Right lobe of liver (tissue), 4 donors: ENCODE results near the gene PTPRK.

ENCODE experiments used
- CTCF ChIP-seq, 4 donors: fragments of 200-600 bp in 3 of 4; fragments of 450-650 bp in 1 of 4; IDR thresholded peaks; one replicate each; pipeline versions ENCODE4 v1.5.1 to v1.8.0; 2016 to 2022; ENCODE audit warnings: antibody characterized with exemption in 4 of 4, mild to moderate bottlenecking in 2 of 4
- POLR2A ChIP-seq: fragments of 450-650 bp; IDR thresholded peaks from one replicate; pipeline ENCODE4 v1.6.1; 2017; ENCODE audit warnings: antibody characterized with exemption, mild to moderate bottlenecking
- donor health status: DM: no; HTN: no; CAD: no.
- donor health status: DM: no; HTN: no; CAD: no.
- donor health status: DM: no; HTN: yes; CAD: no.

- TF ChIP-seq CTCF (IDR thresholded peaks at IDR 0.05) (no peak), POLR2A (no peak)
Observed at GRCh38 chr6:128463942-128464341, 56.5 kb downstream of the PTPRK start.
